NCI-H526 (cell line): ENCODE results near the gene ARHGEF25.
"Not testable (repeated sequence)": the region's sequence is repeated elsewhere in the genome, so short reads cannot be mapped to it uniquely, and the experiment has no call there.

Experiments used
- DNase-seq, 2 experiments: peaks; one replicate each; lab custom pipeline; 2025; lab: John Stamatoyannopoulos, UW

Gene ARHGEF25

DNA sequence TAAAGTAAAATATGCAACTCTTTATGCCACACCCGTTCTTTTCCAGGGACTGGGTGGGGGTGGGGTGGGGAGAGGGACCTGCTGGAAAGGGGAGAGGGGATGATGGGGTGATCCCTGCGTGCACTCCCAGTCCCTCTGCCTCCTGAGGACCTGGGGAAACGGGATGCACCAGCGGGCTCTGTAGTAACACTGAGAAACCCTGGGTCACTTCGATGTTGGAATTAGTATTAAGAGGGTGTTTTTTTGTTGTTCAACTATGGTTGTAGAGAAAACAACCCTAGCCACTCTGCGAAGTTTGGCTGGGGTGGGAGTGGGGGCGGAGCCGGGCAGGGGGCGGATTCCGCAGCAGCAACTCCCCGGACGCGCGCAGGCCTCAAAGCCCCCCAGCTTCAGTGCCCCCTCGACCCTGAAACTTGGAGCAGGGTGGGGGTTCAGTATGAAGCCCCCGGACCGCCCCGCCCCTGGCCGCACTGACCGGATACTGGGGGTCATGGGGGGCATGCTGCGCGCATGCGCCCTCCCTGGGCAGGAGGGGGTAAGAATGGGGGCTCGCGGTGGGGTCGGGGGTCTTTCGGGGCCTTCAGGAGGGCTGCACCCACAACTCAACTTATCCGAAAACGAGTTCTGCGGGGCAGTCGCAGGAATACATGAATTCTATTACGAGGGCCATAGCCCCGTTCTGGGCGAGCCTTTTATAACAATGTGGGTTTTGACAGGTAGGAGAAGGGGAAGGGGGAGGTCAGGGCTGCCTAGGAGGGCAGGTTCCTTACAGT is 1.3 kb upstream of the ARHGEF25 start:
- no peak for DNase-seq

DNA sequence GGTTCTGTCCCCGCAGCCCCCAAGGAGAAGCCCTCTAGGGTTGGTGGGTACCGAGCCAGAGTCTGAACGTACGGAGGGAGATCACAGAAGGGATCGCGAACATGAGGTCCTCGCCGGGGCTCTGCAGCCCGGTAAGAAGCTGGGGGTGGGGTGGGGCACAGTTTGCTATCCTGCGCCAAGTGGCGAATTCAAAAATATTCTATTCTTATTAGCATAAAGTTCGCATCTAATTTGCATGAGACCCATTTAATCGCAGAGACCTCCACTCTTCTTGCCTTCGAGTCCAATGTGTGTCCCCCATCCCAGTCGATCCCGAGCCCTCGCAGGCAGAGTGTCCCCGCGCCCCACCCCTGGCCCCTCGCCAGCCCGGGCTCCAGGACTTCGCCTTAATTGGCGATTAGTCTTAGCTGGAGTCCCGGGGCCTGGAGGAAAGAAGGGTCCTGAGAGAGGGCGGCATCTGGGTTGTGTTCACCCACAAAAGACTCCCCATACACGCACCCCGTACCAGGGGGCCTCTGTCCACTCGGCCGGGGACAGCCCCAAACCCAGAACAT is 604 bp upstream of the ARHGEF25 start:
- DNase-seq = peak in 1 of 2 experiments; percentile 35

DNA sequence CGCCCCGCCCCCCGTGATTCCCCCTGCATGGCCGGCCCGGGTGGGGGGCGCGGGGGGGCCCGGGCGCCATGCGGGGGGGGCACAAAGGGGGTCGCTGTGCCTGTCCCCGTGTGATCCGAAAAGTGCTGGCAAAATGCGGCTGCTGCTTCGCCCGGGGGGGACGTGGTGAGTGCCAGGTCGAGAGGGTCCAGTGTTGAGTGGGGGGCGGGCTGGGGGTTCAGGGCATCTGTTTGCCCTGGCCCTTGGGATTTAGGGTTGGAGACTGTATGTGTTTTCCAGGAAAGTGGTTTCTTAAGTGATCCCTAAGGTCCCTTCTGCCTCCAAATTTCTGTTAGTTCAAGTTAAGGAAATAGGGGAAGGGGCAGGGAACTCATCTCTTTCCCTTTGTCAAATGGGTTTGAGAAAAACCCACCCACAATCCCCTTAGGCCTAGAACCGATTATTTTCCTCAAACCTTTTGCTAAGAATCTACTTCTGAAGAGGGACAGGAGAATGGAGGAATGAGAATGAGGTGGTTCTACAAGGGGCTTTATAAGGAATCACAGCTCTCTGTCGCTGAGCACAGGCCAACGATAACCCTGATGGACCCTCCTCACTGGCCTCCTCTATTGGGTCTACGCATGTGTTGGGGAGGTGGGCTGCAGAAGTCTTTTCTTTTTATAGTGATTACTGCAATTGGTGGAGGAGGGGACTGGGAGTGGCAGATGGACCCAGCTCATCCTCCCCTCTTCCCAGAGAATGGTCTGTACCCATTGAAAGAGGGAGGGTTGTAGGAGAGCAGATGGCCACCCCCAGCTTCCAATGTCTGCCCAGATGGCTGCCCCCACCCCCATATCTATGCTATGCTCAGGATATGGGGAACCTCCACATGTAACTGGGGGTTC is 834 bp downstream of the ARHGEF25 start:
- no peak for DNase-seq

DNA sequence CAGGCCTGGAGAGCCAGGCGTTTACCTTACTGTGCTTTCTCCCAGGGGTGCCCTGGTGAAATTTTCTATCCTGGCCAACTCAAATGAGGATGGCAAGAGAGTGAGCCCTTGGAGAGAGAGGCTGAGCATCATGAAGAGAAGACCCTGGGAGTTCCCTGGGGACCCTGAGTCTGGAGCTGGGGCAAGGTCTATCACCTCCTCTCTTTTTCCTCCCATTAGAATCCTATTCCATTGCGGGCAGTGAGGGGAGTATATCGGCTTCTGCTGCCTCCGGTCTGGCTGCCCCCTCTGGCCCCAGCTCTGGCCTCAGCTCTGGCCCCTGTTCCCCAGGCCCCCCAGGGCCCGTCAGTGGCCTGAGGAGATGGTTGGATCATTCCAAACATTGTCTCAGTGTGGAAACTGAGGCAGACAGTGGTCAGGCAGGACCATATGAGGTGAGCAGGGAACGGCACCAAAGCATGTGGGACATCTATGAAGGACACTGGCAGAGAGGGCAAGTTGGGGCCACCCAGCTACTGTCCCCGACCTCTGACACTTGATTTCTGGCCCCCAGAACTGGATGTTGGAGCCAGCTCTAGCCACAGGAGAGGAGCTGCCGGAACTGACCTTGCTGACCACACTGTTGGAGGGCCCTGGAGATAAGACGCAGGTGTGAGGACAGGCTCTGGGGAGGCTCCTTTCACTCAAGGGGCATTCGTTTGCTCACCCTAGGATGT is 1.6 kb downstream of the ARHGEF25 start:
- DNase-seq = no peak

DNA sequence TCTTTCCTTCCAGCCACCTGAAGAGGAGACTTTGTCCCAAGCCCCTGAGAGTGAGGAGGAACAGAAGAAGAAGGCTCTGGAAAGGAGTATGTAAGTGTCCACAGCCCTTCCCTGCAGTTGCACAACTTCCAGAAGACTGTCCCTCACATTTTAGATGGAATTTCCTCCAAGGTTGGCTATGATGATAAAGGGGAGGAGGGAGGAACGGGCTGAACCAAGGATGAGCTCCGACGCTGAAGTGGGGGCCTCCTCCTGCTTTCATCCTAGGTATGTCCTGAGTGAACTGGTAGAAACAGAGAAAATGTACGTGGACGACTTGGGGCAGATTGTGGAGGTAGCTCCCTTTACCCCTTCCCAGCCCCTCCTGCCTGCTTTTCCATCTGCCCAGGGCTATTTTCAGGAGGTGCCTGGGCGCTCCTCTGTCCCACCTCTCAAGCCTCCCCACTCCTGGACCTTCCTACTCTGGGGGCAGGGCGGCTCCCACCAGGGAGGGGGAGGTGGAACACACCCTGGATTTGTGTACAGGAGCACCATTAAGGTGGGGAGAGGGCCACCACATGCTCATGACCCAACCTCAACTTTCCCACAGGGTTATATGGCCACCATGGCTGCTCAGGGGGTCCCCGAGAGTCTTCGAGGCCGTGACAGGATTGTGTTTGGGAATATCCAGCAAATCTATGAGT is 2.3 kb downstream of the ARHGEF25 start:
- no peak for DNase-seq

DNA sequence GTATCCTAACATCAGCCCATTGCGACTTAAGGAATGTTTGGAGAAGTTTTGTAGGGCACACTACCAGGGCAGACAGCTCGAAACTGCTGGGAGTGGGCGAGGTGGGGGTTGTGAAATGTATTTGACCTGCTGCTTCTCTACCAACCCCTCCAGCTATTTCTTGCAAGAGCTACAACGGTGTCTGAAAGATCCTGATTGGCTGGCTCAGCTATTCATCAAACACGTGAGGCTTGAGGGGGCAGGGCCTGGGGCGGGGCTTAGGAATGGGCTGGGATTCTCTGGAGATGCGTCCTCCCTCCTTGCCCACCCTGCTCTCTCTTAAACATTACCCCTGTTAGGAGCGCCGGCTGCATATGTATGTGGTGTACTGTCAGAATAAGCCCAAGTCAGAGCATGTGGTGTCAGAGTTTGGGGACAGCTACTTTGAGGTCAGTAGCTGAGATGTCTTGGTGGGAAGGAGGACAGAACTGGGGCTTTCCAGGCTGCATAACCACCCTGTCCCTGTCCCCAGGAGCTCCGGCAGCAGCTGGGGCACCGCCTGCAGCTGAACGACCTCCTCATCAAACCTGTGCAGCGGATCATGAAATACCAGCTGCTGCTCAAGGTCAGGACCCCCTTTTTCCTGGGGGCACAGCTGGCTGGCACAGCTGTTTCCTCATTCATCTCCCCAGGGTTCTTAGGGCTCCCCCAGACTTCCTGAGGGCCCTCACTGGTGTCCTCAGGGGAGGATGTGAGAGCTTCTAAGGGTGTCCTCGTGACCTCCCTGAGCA is 3.1 kb downstream of the ARHGEF25 start:
- DNase-seq = peak in 1 of 2 experiments; percentile 13

DNA sequence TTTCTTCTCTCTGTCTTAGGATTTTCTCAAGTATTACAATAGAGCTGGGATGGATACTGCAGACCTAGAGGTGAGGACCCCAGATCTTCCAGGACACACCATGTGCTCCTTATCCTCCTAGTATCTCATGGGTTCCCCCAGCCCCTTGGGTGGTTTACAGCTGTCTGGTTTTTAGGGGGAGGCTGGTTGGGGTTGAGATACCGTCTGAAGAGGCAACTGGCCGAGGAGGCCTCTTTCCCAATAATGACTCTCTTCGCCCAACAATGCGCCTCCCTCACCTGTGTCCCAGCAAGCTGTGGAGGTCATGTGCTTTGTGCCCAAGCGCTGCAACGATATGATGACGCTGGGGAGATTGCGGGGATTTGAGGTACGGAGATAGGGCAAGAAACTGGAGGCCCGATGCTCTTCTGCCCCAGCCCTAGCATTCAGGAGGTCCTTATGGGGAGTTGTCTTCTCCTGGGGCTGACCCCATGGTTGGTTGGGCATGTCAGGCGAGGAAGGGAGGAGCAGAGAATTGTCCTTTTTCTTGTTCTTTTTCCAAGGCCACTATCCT is 3.8 kb downstream of the ARHGEF25 start:
- DNase-seq = no peak

DNA sequence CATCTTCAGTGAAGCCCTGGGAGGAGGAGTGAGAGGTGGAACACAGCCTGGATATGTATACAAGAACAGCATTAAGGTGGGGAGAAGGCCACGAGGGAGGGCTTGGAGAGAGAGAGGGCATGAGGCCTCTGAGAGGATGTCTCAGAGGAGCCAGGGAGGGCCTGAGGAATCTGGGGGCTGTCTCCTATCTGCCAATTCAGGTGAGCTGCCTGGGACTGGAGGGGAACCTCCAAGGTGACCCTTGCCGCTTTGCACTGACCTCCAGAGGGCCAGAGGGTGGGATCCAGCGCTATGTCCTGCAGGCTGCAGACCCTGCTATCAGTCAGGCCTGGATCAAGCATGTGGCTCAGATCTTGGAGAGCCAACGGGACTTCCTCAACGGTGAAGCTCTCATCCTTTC is 4.4 kb downstream of the ARHGEF25 start:
- DNase-seq = no peak

DNA sequence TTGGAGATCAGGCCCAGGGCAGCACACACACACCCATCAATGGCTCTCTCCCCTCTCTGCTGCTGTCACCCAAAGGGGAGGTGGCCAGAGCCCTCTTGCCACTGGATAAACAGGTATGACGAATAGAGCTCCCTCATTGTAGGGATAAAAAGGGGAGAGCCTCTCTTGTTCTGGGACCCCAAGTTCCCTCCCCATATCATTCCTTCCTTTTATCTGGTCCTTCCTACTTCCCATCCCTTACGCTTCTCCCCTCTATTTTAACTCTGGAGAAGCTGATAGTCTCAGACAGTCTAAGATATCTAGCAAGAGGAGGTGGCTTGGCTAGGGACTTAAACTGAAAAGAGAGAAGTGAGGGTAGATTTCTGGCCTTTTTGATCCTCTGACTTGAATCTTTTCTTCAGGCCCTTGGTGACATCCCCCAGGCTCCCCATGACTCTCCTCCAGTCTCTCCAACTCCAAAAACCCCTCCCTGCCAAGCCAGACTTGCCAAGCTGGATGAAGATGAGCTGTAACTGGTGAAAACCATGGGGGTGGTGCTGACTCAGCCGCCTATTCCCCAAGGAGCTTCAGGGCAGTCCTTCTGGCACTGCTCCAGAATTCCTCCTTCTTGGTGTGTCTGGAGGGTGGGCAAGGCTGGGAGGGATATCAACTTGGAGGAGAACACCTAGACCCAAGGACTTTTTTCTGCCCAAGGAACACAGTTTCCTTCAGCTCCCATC is 5.3 kb downstream of the ARHGEF25 start:
- no peak for DNase-seq

DNA sequence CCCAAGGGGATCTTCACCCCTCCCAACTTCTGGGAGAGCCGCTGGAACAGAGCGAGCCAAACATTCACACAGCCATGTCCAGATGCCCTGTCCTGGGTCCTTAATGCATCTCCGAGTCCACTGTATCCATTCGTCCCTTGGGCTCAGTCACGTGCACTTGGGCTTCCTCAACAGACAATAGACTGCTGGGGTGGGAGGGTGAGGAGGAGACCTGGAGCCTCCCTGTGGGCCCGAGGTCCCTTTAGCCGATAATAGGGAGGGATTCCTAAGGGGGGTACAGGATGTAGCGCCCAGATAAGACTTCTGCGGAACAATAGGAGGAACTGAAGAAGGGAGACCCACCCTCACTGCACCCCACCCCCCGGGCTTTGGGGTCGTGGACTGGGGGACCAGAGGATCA is 6.7 kb downstream of the ARHGEF25 start:
- DNase-seq = no peak

DNA sequence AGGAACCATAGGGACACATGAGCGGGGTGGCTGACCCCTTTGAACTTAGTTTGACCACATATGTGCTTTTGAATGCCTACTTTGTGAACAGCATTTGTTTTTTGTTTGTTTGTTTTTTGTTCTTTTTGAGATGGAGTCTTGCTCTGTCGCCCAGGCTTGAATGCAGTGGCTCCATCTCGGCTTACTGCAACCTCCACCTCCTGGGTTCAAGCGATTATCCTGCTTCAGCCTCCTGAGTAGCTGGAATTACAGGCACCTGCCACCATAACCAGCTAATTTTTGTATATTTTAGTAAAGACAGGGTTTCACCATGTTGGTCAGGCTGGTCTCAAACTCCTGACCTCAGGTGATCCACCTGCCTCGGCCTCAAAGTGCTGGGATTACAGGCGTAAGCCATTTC is 7.2 kb downstream of the ARHGEF25 start:
- DNase-seq = not testable (repeated sequence)

DNA sequence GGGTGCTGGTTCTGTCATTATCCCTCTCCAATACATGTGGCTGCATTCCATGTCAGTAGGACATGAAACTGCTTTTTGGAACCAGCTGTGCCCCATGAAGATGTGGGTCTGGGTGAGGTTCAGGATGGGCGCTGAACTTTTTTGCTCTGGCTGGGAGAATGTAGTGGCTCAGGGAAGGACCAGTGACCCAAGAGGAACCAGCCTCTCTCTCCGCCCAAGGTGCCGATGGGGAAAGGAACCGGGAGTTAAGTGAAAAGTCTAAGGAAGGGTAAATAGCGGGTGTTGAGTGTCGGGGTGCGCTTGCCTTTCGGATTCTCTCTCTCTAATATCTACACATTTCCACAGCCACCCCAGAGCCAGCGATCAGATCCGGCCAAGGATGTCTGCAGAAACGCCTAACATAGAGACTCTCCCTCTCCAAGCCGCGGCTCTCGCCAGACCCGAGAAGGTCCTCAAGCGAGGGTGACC is 7.8 kb downstream of the ARHGEF25 start:
- DNase-seq = no peak

DNA sequence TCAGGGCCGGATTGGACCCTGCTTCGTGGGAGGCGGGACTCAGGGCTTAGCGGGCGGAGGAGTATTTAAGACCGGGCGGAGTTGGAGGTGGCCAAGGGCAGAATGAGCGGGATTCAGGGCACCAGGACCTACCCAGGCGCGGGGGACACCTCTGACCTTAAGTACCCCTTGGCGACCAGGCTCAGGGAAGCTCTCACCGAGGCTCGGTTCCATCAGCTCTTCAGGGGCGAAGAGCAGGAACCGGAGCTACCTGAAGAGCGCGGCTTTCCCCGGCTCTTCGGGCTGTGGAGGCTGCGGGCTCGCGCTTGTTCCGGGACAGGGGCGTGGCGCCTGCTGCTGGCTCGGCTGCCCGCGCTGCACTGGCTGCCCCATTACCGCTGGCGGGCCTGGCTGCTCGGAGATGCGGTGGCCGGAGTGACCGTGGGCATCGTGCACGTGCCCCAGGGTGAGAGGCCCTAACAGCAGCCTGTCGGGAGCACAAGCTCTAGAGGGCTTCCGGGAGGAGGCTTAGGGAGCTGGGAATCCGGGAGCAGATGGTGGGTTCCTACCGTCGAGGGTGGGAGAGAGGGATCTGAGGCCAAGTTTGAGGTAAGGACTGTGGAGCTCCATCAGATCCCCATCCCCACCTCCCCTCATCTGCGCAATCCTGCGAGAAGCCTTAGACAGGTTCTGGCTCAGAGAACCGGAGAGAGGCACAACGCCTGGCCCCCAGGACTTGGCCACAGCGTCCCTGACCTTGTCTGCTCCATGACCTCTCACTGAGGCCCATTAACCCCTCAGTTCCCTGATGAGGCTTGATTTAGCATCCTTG is 8.4 kb downstream of the ARHGEF25 start:
- DNase-seq = peak in 1 of 2 experiments; percentile 28

DNA sequence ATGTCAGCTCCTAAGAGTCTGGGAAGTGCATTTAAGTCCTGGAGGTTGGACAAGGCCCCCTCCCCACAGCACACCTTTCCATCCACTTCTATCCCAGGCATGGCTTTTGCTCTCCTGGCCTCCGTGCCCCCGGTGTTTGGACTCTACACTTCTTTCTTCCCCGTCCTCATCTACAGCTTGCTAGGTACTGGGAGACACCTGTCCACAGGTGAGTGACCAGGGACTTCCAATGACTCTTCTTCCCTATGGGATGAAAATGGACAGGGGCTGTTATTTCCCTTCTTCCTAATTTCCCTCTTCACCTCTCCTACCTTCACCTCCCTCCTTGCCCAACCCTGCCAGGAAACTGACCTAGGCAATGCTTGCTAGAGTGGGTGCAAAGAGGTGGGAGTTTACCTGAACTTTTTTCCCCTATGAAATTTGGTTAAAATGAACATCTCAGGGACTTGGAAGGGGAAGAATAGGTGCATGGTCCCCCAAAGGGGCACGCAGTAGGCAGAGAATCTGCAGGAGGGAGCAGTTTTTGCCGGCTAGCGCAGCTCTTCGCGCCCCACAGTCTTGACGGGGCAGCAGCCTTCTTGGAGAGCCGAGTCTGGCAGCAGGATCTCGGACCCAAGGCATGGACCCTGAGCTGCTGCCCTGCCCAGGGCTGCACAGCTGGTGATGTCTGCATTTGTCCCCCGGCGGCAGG is 9.2 kb downstream of the ARHGEF25 start:
- no peak for DNase-seq

DNA sequence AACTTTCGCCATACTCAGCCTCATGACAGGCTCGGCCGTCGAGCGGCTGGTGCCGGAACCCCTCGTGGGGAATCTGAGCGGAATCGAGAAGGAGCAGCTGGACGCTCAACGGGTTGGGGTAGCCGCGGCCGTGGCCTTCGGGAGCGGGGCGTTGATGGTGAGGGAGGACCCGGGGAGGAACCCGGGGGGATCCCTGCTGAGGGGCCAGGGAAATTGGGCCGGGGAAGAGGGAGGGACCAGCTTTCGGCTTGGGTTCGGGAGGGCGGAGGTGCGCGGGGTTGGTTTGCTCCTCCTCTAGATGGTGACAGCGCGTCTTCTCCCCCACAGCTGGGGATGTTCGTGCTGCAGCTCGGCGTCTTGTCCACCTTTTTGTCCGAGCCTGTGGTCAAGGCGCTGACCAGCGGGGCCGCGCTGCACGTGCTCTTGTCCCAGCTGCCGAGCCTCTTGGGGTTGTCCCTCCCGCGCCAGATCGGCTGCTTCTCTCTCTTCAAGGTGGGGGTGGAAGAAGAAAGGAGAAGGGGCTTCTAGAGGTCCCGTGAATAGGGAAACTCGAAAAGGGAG is 9.8 kb downstream of the ARHGEF25 start:
- DNase-seq = no peak

DNA sequence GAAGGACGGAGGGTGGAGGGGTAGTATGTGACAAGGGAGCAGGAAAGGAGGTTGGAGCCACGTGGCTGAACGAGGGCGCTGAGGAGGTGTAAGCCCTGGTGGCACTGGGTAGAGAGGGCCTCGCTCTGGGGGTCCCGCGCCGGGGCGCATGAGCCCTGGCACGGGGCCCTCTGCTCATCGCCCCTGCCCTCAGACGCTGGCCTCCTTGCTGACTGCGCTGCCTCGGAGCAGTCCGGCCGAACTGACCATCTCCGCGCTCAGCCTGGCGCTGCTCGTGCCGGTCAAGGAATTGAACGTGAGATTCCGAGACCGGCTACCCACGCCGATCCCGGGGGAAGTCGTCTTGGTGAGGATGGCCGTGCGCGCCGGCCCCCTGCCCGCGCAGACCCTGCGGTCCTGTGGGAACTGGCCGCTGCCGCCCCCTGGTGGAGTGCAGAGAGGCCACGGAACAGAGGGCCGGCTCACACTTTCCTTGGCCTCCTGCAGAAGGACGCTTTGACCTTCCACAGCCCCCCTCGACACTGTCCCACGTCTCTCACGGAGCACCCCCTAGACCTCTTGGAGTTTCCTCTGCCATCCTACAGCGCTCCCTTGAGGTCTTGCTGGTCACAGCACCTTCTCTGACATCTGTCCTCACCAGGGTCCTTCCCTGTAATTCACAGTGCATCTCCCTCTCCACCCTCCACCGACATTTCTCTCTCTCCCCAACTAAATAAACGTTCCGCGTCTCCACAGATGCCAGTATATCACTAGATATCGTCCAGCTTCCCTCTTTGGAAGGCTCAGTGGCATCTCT is 10.5 kb downstream of the ARHGEF25 start:
- DNase-seq = peak in 1 of 2 experiments; percentile 76
